Naive thymus-derived CD8-positive, alpha-beta T cell (primary cell): ENCODE measurements around the gene SLC38A5. TPM values are rescaled to one million over a fixed set of nuclear protein-coding genes. Genes with fewer than 3 reads are reported as not detected.

Source experiments
- ATAC-seq, 2 donors: fragments of 150-1000 bp; cut with Tn5 transposase in 1 of 2; sonication (Bioruptor Pico), chemical (Tn5 transposase) in 1 of 2; 1 replicate in 1 of 2; 2 replicates in 1 of 2; pipeline ENCODE4 v1.10.0; 2021; ENCODE audit warnings: mild to moderate bottlenecking in 2 of 2, moderate library complexity in 2 of 2
- POLR2A ChIA-PET: fragments of 350-600 bp; sonication (Branson Sonifier 250); formaldehyde crosslinking; loops from one replicate; lab custom pipeline; 2021; ENCODE audit warnings: antibody characterized with exemption; lab: Charles Lee
- DNase-seq, 10 donors: peaks; one replicate each; pipeline versions ENCODE4 v3.0.0 to v3.0.0-alpha.2; 2020 to 2022
- H3K27ac Mint-ChIP-seq, 10 donors: one replicate each; pipeline ENCODE4 v1.8.0; 2020 to 2022; ENCODE audit warnings: mild to moderate bottlenecking in 10 of 10, mixed read lengths in 10 of 10, moderate library complexity in 4 of 10, inconsistent platforms in 1 of 10
- H3K27me3 Mint-ChIP-seq, 5 donors: one replicate each; pipeline ENCODE4 v1.8.0; 2021 to 2022; ENCODE audit warnings: mixed read lengths in 5 of 5
- H3K36me3 Mint-ChIP-seq, 3 donors: one replicate each; pipeline ENCODE4 v1.8.0; 2020 to 2022; ENCODE audit warnings: mixed read lengths in 3 of 3, mild to moderate bottlenecking in 2 of 3, inconsistent platforms in 1 of 3
- H3K4me1 Mint-ChIP-seq, 4 donors: one replicate each; pipeline ENCODE4 v1.8.0; 2021 to 2022; ENCODE audit warnings: mixed read lengths in 4 of 4
- H3K4me3 Mint-ChIP-seq, 10 donors: one replicate each; pipeline ENCODE4 v1.8.0; 2020 to 2022; ENCODE audit warnings: mild to moderate bottlenecking in 10 of 10, mixed read lengths in 10 of 10, moderate library complexity in 6 of 10, inconsistent platforms in 1 of 10
- H3K9me3 Mint-ChIP-seq, 9 donors: one replicate each; pipeline ENCODE4 v1.8.0; 2020 to 2022; ENCODE audit warnings: mixed read lengths in 9 of 9, mild to moderate bottlenecking in 3 of 9, inconsistent platforms in 1 of 9, moderate library complexity in 1 of 9
- polyA plus RNA-seq, 3 donors: library from polyadenylated mRNA; unstranded; fragments of 300-500 nt; fragmentation: Illumina TruSeq; gene quantifications; one replicate each; pipeline ENCODE4 v1.2.3, GENCODE V29; 2021
- total RNA-seq, 8 experiments: library from RNA in 2 of 8; stranded (reverse) in 2 of 8; gene quantifications; one replicate each; pipeline ENCODE4 v1.2.3 and lab custom pipeline; 2021 to 2026

Gene SLC38A5
- total and polyA plus RNA-seq, 5 experiments from 2014 or later = 11.9 to 18.6 (median 17.0) TPM

GRCh38 chrX:48474127-48474526 is 4.1 kb upstream of the SLC38A5 start:
- no peak overlapping the region for H3K4me3 Mint-ChIP-seq
- H3K4me1 Mint-ChIP-seq = peaks cover 26 to 36% (median 33%) of the 10 kb centered on the region in 4 donors
- H3K27ac Mint-ChIP-seq = peak overlapping the region in 4 of 10 donors; percentile 25 to 70 (median 50)
- ATAC-seq (no peak), DNase-seq (no peak)
- peaks cover 0 to 8% (median under 1%) of the 10 kb centered on the region in 3 donors for H3K36me3 Mint-ChIP-seq
- H3K27me3 Mint-ChIP-seq = no peaks in the 10 kb centered on the region
- POLR2A ChIA-PET = interaction anchor here (0.6 to 0.9 kb wide), 3 partner anchors 11 to 107 kb away, joined by 3 read pairs; partner anchors contain the start of gene RBM3
- peaks cover 0 to 3% (median 0%) of the 10 kb centered on the region in 9 donors for H3K9me3 Mint-ChIP-seq

DNA sequence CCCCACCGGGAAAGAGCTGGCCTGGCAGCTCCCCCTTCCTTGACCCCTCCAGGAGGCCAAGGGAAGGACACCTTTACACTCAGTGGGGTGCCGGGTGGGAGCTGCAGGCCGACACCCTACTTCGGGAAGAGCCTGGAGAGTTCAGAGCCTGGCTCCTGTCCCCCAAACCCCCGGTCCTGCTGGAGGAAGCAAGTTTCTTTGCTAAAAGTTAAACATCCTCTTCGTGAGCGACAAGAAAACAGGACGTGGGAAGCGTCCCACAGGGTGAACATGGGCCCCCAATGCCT is 3.6 kb upstream of the SLC38A5 start:
- peak overlapping the region in 2 of 10 donors; percentile 37 to 62 for H3K27ac Mint-ChIP-seq
- POLR2A ChIA-PET = interaction anchor here (0.7 kb wide), 1 partner anchor 10 kb away, joined by 3 read pairs; no protein-coding TSS in a partner anchor
- no peak for ATAC-seq

DNA sequence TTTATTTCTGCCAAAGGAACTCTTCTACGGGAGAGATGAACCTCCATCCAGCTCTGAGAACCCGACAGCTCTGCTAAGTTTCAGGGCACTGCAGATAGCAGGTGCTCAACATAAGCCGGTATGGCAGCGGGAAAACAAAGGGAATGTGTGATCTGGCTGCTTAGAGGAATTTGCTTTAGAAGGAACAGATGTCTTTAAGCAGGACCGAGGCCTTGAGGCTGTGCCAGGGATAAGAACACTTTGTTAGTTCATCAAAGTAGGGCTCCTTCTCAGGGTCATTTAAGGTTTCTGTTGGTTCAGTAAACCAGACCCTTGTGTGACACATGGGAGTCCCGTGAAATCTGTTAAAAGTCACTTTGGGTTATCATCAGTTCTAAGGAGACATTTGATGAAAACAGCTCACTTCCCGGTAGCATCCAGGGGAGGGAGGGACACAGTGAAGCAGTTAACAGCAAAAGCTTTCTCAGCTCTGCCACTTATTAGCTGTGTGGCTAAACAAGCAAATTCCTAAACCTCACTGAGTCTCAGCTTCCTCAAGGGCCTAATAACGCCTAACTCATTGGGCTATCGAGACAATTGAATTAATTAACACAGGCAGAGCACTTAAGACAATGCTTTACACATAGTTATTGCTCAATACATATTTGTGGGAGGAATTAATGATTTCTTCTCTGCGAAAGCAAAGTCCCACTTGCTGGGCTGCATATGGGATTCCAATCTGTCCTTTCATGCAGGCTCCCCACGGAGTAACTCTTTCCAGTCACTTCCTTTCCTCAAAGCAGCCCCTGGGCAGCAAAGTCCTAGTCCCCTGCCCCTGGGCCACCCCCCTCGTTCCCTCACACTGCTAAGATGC is 3.0 kb upstream of the SLC38A5 start:
- DNase-seq (no peak), ATAC-seq (no peak)
- no peaks in the 10 kb centered on the region for H3K27me3 Mint-ChIP-seq
- peaks cover 0 to 3% (median 0%) of the 10 kb centered on the region in 9 donors for H3K9me3 Mint-ChIP-seq
- H3K4me3 Mint-ChIP-seq = no peak overlapping the region
- POLR2A ChIA-PET = no interaction called here
- H3K4me1 Mint-ChIP-seq = peaks cover 27 to 38% (median 37%) of the 10 kb centered on the region in 4 donors
- H3K27ac Mint-ChIP-seq = no peak overlapping the region
- H3K36me3 Mint-ChIP-seq = peaks cover 0 to 2% (median 0%) of the 10 kb centered on the region in 3 donors

More for the DNA sequence above, 3.6 kb upstream of the SLC38A5 start:
- no peaks in the 10 kb centered on the region for H3K27me3 Mint-ChIP-seq
- peaks cover 25 to 37% (median 35%) of the 10 kb centered on the region in 4 donors for H3K4me1 Mint-ChIP-seq
- DNase-seq = no peak
- peaks cover 0 to 3% (median 0%) of the 10 kb centered on the region in 9 donors for H3K9me3 Mint-ChIP-seq
- H3K36me3 Mint-ChIP-seq = peaks cover 0 to 6% (median 0%) of the 10 kb centered on the region in 3 donors
- H3K4me3 Mint-ChIP-seq = no peak overlapping the region

DNA sequence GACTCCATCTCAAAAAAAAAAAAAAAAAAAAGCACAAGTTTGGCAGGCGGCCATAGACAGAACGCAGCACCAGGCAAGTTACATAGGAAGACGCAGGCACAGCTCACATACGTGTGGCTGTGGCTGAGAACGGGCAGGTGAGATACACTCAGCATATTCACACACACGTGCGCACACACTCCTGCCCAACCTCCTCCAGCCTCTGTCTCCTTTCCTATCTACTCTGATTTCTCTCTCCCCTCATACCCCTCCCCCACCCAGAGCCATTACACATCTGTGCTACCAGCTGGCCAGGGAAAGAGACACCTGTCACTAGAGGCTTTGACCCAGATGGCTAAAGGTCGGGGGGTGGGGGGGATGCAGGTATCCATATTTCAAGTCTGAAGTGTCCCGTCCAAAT is 2.2 kb upstream of the SLC38A5 start:
- Mint-ChIP-seq H3K36me3 (no peaks in the 10 kb centered on the region), H3K27ac (no peak overlapping the region), H3K4me1 (peaks cover 22 to 39% (median 36%) of the 10 kb centered on the region in 4 donors), H3K27me3 (no peaks in the 10 kb centered on the region), H3K9me3 (peaks cover 0 to under 1% (median 0%) of the 10 kb centered on the region in 9 donors), H3K4me3 (no peak overlapping the region)
- DNase-seq = no peak
- ATAC-seq = no peak
- POLR2A ChIA-PET = interaction anchor here (0.7 kb wide), 1 partner anchor 35 kb away, joined by 5 read pairs; no protein-coding TSS in a partner anchor

DNA sequence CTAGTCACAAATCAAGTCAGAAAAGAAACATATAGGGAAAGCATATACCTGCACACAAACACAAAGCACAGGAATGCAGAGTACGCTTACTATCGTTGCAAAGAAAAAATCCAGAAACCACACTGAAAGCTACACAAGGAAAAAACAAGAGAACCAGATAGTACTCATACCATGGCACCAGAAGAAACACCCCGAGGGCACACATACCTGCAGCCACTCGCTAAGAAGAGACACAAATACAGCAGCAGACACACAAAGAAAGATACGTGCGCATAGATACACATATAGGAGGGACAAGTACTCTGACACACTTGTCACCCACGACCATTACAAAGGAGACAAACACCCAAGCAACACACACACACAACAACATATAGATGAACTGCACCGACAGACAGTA is 1.4 kb upstream of the SLC38A5 start:
- no peaks in the 10 kb centered on the region for H3K9me3 Mint-ChIP-seq
- no peak for ATAC-seq
- H3K4me1 Mint-ChIP-seq = peaks cover 17 to 38% (median 33%) of the 10 kb centered on the region in 4 donors
- H3K27me3 Mint-ChIP-seq = no peaks in the 10 kb centered on the region
- H3K36me3 Mint-ChIP-seq = no peaks in the 10 kb centered on the region
- POLR2A ChIA-PET = interaction anchor here (0.7 kb wide), 1 partner anchor 36 kb away, joined by 5 read pairs; no protein-coding TSS in a partner anchor
- H3K4me3 Mint-ChIP-seq = peak overlapping the region in 5 of 10 donors; percentile 17 to 49 (median 46)
- DNase-seq = no peak
- H3K27ac Mint-ChIP-seq = peak overlapping the region in 2 of 10 donors; percentile 53 to 64

DNA sequence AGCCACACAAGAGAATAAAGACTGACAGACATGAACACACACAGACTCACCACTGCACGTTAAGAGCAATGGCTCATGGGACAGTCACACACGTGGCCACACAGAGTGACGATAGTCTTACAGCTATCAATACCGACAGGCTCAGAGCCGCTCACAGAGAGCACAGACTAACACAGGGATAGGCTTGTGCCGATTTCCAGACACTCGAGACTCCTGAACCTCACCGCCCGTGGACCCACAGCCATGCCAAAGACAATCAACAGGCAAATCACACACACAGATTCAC is 716 bp upstream of the SLC38A5 start:
- H3K9me3 Mint-ChIP-seq = no peaks in the 10 kb centered on the region
- no peak for ATAC-seq
- POLR2A ChIA-PET = no interaction called here
- no peaks in the 10 kb centered on the region for H3K27me3 Mint-ChIP-seq
- peaks cover 16 to 38% (median 29%) of the 10 kb centered on the region in 4 donors for H3K4me1 Mint-ChIP-seq
- DNase-seq = no peak
- no peak overlapping the region for H3K4me3 Mint-ChIP-seq
- H3K27ac Mint-ChIP-seq = peak overlapping the region in 1 of 10 donors; percentile 53
- peaks cover 0 to under 1% (median 0%) of the 10 kb centered on the region in 3 donors for H3K36me3 Mint-ChIP-seq

- peak overlapping the region; percentile 86 to 96 (median 91) for H3K4me3 Mint-ChIP-seq
- peak in 6 of 10 donors; percentile 14 to 68 (median 28) for DNase-seq
- H3K27ac Mint-ChIP-seq = peak overlapping the region; percentile 67 to 96 (median 90)
- H3K36me3 Mint-ChIP-seq = peaks cover 0 to 11% (median 0%) of the 10 kb centered on the region in 3 donors
- peaks cover 21 to 47% (median 32%) of the 10 kb centered on the region in 4 donors for H3K4me1 Mint-ChIP-seq
- no peaks in the 10 kb centered on the region for H3K9me3 Mint-ChIP-seq
- POLR2A ChIA-PET = interaction anchor here (1.0 to 1.3 kb wide), 2 partner anchors 71 to 105 kb away, joined by 3 to 4 read pairs; partner anchors contain the start of genes RBM3 and TBC1D25
- ATAC-seq = peak; percentile 66 to 67
- H3K27me3 Mint-ChIP-seq = no peaks in the 10 kb centered on the region
Measured at GRCh38 chrX:48468693-48469691, 1.1 kb downstream of the SLC38A5 start.

DNA sequence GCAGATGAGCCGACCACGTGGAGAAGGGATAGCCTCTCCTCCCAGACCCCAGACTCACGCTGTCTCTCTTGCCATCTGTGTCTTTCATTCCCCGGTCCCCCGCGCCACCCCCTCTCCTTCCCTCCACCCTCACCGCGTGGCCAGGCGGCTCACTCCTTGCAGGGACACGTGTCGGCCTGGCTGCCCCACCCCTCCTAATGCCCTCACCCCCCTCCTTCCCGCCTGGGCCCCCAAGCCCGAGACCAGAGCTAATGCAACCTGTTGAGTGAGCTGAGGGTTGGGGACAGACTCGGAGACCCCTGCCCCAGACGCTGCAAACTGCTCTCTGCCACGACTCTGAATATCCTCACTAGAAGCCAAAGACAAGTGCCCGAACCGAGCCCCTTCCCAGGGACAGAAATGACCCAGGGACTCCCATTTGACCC is 1.8 kb downstream of the SLC38A5 start:
- ATAC-seq (peak; percentile 48 to 59), DNase-seq (no peak)
- Mint-ChIP-seq H3K36me3 (peaks cover 0 to 11% (median 0%) of the 10 kb centered on the region in 3 donors), H3K27me3 (no peaks in the 10 kb centered on the region), H3K27ac (peak overlapping the region in 9 of 10 donors; percentile 67 to 96 (median 89)), H3K9me3 (no peaks in the 10 kb centered on the region), H3K4me3 (peak overlapping the region; percentile 86 to 96 (median 91)), H3K4me1 (peaks cover 21 to 47% (median 34%) of the 10 kb centered on the region in 4 donors)
- POLR2A ChIA-PET = interaction anchor here (1.0 kb wide), 2 partner anchors 71 to 106 kb away, joined by 4 to 5 read pairs; partner anchors contain the start of genes RBM3 and TBC1D25

DNA sequence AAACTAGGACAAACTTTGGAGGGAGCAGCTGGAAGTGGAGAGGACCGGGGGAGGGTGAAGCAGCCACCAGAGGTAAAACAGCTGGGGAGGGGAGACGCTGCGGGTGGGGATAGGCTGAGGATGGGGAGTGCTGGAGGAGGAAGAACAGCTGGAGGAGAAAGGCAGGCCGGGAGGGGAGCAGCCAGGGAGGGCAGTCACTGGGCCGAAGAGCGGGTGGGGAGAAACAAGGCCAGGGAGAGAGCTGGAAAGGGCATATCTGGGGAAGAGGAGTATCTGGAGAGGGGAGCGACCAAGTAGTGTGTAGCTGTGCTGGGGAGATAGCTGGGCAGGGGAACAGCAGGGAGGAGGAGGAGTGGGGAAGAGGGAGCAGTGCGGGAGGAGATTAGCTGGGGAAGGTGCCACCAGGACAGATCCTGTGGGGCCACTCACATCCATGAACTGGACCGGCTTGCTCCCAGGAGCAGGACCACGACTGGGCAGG is 2.7 kb downstream of the SLC38A5 start:
- H3K27ac Mint-ChIP-seq = peak overlapping the region in 2 of 10 donors; percentile 5 to 37
- no peaks in the 10 kb centered on the region for H3K9me3 Mint-ChIP-seq
- H3K27me3 Mint-ChIP-seq = no peaks in the 10 kb centered on the region
- H3K36me3 Mint-ChIP-seq = peaks cover 0 to 16% (median 4%) of the 10 kb centered on the region in 3 donors
- POLR2A ChIA-PET = interaction anchor here (0.6 to 1.0 kb wide), 2 partner anchors 87 to 107 kb away, joined by 4 to 5 read pairs; partner anchors contain the start of gene RBM3
- no peak for DNase-seq
- peak overlapping the region in 7 of 10 donors; percentile 1 to 92 (median 73) for H3K4me3 Mint-ChIP-seq
- no peak for ATAC-seq
- H3K4me1 Mint-ChIP-seq = peaks cover 21 to 47% (median 34%) of the 10 kb centered on the region in 4 donors

DNA sequence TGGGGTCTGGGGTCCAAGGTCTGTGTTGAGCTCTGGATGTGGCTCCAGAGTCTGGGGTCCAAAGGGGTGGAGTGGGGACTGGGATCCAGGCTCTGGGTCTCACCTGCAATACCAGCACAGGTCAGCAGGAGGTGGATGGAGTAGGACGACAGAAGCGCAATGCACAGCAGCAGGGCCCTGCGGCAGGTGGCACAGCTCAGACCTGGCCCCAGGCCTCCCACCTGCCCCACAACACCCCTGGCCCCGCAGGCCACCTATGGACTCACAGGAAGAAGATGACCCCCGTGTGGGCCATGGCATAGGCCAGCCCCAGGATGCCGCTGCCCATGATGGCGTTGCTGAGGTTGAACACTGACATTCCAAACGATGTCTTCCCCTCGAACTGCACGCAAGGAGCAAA is 3.4 kb downstream of the SLC38A5 start:
- Mint-ChIP-seq H3K9me3 (no peaks in the 10 kb centered on the region), H3K36me3 (peaks cover 0 to 20% (median 4%) of the 10 kb centered on the region in 3 donors), H3K27me3 (no peaks in the 10 kb centered on the region), H3K4me3 (peak overlapping the region in 6 of 10 donors; percentile 26 to 92 (median 63)), H3K4me1 (peaks cover 21 to 47% (median 34%) of the 10 kb centered on the region in 4 donors), H3K27ac (no peak overlapping the region)
- ATAC-seq (peak in 1 of 2 donors; percentile 39), DNase-seq (peak in 1 of 10 donors; percentile 17)
- POLR2A ChIA-PET = no interaction called here

DNA sequence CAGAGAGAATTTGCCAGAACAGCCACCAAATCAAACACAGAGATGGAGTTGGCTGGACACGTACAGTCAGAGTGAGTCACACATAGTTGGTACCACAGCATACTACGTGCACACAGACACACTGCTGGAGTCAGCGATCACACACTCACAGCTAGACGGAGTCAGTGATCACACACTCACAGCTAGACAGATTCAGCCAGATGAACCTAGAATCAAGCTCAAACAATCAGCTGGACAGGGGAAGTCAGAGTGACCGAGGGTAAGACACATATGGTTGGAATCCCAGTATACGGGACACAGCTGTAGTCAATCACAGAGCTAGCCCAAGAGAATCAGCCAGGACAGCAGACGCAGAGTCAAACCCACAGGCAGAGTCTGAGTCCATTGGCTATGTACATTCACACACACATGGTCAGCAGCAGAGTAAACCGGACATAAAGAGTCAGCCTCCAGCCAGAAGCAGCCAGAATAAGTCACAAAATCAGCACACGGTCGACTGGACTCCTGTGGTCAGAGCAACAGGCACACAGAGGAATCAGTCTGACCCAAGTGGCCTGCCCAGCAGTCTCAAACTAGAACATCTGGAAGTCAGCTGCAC is 4.6 kb downstream of the SLC38A5 start:
- Mint-ChIP-seq H3K36me3 (peaks cover 0 to 26% (median 4%) of the 10 kb centered on the region in 3 donors), H3K4me3 (peak overlapping the region in 3 of 10 donors; percentile 10 to 25 (median 17)), H3K27ac (peak overlapping the region in 1 of 10 donors; percentile 65), H3K9me3 (no peaks in the 10 kb centered on the region), H3K27me3 (no peaks in the 10 kb centered on the region), H3K4me1 (peaks cover 22 to 47% (median 34%) of the 10 kb centered on the region in 4 donors)
- POLR2A ChIA-PET = interaction anchor here (0.7 kb wide), 1 partner anchor 11 kb away, joined by 3 read pairs; no protein-coding TSS in a partner anchor
- no peak for DNase-seq
- no peak for ATAC-seq
